ENCODE results near the gene HSD17B2. TPM values are rescaled to one million over a fixed set of nuclear protein-coding genes. Genes with fewer than 3 reads are reported as not detected.
"Not testable (repeated sequence)": the region's sequence is repeated elsewhere in the genome, so short reads cannot be mapped to it uniquely, and the experiment has no call there.

HSD17B2 gene
- total RNA-seq, 4 donors from 2014 or later, result 0.40 TPM; not detected in 3

GRCh38 chr16:82105107-82105506 lies 70.1 kb downstream of the HSD17B2 start:
- Histone ChIP-seq H3K9me3 (peaks cover 0 to 4% (median 0%) of the 10 kb centered on the region in 3 donors), H3K36me3 (no peaks in the 10 kb centered on the region), H3K27ac (no peak overlapping the region), H3K27me3 (no peaks in the 10 kb centered on the region), H3K4me1 (no peaks in the 10 kb centered on the region), H3K4me3 (no peak overlapping the region)
- no peak for ATAC-seq
- 91 to 92% methylated on average over 4 to 7 of the region's 8 CpGs for WGBS, 2 donors (ENCODE audit: low coverage in 1 of 2)
- no peak for TF ChIP-seq CTCF (IDR thresholded peaks at IDR 0.05)
- TF ChIP-seq EP300 (IDR thresholded peaks at IDR 0.05), result no peak
- no peak for TF ChIP-seq POLR2AphosphoS5 (IDR thresholded peaks at IDR 0.05)
- no peak for TF ChIP-seq POLR2A (IDR thresholded peaks at IDR 0.05)

DNA sequence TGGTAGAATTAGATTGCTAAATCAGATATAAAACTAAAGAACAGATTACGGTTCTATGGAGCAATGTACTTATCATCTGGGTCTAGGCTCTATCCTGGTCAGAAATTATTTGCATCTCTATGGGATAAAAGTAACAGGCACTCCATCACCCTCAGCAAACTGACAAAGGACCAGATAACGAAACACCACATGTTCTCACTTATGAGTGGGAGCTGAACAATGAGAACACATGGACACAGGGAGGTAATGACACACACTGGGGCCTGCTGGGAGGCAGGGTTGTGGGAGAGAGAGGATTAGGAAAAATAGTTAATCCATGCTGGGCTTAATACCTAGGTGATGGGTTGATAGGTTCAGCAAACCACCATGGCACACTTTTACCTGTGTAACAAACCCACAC lies 73.0 kb downstream of the HSD17B2 start:
- H3K4me1 ChIP-seq, result no peaks in the 10 kb centered on the region
- no peaks in the 10 kb centered on the region for H3K27me3 ChIP-seq
- H3K27ac ChIP-seq, result no peak overlapping the region
- ATAC-seq, result no peak
- no peaks in the 10 kb centered on the region for H3K9me3 ChIP-seq
- H3K36me3 ChIP-seq, result no peaks in the 10 kb centered on the region
- 70 to 100% methylated on average over 2 of the region's 2 CpGs for WGBS, 2 donors (ENCODE audit: low coverage in 1 of 2)
- no peak for TF ChIP-seq POLR2A (IDR thresholded peaks at IDR 0.05)
- TF ChIP-seq CTCF (IDR thresholded peaks at IDR 0.05), result no peak
- no peak for TF ChIP-seq EP300 (IDR thresholded peaks at IDR 0.05)
- no peak for TF ChIP-seq POLR2AphosphoS5 (IDR thresholded peaks at IDR 0.05)
- no peak overlapping the region for H3K4me3 ChIP-seq

GRCh38 chr16:82108774-82109173 lies 73.7 kb downstream of the HSD17B2 start:
- no peak for ATAC-seq
- no peak for TF ChIP-seq EP300 (IDR thresholded peaks at IDR 0.05)
- no peak for TF ChIP-seq CTCF (IDR thresholded peaks at IDR 0.05)
- 97 to 98% methylated on average over 4 to 6 of the region's 6 CpGs for WGBS, 2 donors (ENCODE audit: low coverage in 1 of 2)

GRCh38 chr16:82109266-82109665 lies 74.2 kb downstream of the HSD17B2 start:
- 61 to 73% methylated on average over 3 of the region's 3 CpGs for WGBS, 2 donors (ENCODE audit: low coverage in 1 of 2)

More at GRCh38 chr16:82108774-82109173, 73.7 kb downstream of the HSD17B2 start:
- no peaks in the 10 kb centered on the region for H3K9me3 ChIP-seq
- H3K27me3 ChIP-seq, result no peaks in the 10 kb centered on the region
- H3K27ac ChIP-seq, result no peak overlapping the region
- H3K4me1 ChIP-seq, result no peaks in the 10 kb centered on the region
- H3K4me3 ChIP-seq, result no peak overlapping the region
- H3K36me3 ChIP-seq, result no peaks in the 10 kb centered on the region

DNA sequence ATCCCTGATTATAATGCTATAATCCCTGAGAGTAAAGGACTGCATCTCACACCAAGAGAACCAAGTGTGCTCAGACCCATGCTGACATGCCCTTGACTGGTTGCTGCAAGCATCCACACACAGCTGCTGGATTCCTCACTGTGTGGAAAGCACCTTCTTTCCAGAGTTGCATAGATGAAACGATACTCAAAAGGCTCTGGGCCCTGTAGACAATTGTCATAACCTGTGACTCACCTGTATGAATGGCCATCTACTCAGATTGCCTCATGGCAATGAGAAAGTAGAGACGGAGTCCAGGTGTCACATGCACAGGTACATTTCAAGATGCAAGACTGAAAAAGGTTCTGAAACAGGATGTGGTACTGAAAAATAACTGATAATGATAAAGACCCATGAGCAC lies 76.9 kb downstream of the HSD17B2 start:
- no peak for TF ChIP-seq EP300 (IDR thresholded peaks at IDR 0.05)
- no peak for TF ChIP-seq POLR2A (IDR thresholded peaks at IDR 0.05)
- TF ChIP-seq POLR2AphosphoS5 (IDR thresholded peaks at IDR 0.05), result no peak
- no peak for TF ChIP-seq CTCF (IDR thresholded peaks at IDR 0.05)
- Histone ChIP-seq H3K9me3 (no peaks in the 10 kb centered on the region), H3K4me1 (no peaks in the 10 kb centered on the region), H3K27me3 (no peaks in the 10 kb centered on the region), H3K4me3 (no peak overlapping the region), H3K36me3 (no peaks in the 10 kb centered on the region), H3K27ac (no peak overlapping the region)
- no peak for ATAC-seq
- WGBS, 2 donors (ENCODE audit: low coverage in 1 of 2), result 61 to 100% methylated on average over 1 to 2 of the region's 2 CpGs

More at GRCh38 chr16:82109266-82109665, 74.2 kb downstream of the HSD17B2 start:
- H3K27ac ChIP-seq, H3K9me3 ChIP-seq, ATAC-seq, H3K36me3 ChIP-seq, H3K4me3 ChIP-seq, H3K27me3 ChIP-seq, H3K4me1 ChIP-seq: not testable (repeated sequence)
